ENCODE data around the gene ERC2.

Gene ERC2

GRCh38 chr3:55690177-55690576 lies 778.1 kb downstream of the ERC2 start:
- no peak for DNase-seq
- no peaks in the 10 kb centered on the region for H3K36me3 Mint-ChIP-seq (ENCODE audit: insufficient read depth)
- H3K27me3 Mint-ChIP-seq, result no peaks in the 10 kb centered on the region
- no peaks in the 10 kb centered on the region for H3K9me3 Mint-ChIP-seq
- no peaks in the 10 kb centered on the region for H3K4me1 Mint-ChIP-seq (ENCODE audit: low read depth in 2 of 2)
- H3K4me3 Mint-ChIP-seq, result no peak overlapping the region
- no peak for ATAC-seq (replicated peaks)
- no peak overlapping the region for H3K27ac Mint-ChIP-seq

- no peaks in the 10 kb centered on the region for H3K4me1 Mint-ChIP-seq (ENCODE audit: low read depth in 2 of 2)
- no peak for DNase-seq
- ATAC-seq (replicated peaks), result no peak
- H3K27ac Mint-ChIP-seq, result no peak overlapping the region
- H3K9me3 Mint-ChIP-seq, result no peaks in the 10 kb centered on the region
- no peaks in the 10 kb centered on the region for H3K27me3 Mint-ChIP-seq
- no peaks in the 10 kb centered on the region for H3K36me3 Mint-ChIP-seq (ENCODE audit: insufficient read depth)
- H3K4me3 Mint-ChIP-seq, result no peak overlapping the region
Observed at GRCh38 chr3:55688154-55688553, 780.1 kb downstream of the ERC2 start.

DNA sequence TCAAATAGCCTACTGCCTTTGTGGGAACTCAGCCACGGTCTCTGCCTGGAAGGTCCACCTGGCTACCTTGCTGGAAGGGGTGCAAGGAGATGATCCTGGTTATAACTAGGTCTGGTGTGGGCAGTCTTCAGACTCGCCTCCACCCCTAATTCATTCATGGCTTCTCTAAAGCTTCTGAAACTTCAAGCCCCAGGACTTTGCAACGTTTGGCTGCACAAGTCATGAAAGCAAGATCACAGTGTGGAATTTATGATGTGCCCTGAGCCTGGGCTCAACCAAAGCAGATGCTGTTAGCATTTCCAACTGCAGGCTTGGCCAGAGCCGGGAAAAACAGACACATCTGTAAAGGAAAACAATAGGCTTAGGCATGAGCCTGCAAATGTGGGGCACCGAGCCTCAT lies 780.7 kb downstream of the ERC2 start:
- Mint-ChIP-seq H3K36me3 (ENCODE audit: insufficient read depth) (no peaks in the 10 kb centered on the region), H3K9me3 (no peaks in the 10 kb centered on the region), H3K4me1 (ENCODE audit: low read depth in 2 of 2) (no peaks in the 10 kb centered on the region), H3K27ac (no peak overlapping the region), H3K4me3 (no peak overlapping the region), H3K27me3 (no peaks in the 10 kb centered on the region)
- ATAC-seq (replicated peaks) (no peak), DNase-seq (no peak)

- H3K36me3 Mint-ChIP-seq (ENCODE audit: insufficient read depth), result no peaks in the 10 kb centered on the region
Observed at GRCh38 chr3:55686426-55687254, 781.6 kb downstream of the ERC2 start.

DNA sequence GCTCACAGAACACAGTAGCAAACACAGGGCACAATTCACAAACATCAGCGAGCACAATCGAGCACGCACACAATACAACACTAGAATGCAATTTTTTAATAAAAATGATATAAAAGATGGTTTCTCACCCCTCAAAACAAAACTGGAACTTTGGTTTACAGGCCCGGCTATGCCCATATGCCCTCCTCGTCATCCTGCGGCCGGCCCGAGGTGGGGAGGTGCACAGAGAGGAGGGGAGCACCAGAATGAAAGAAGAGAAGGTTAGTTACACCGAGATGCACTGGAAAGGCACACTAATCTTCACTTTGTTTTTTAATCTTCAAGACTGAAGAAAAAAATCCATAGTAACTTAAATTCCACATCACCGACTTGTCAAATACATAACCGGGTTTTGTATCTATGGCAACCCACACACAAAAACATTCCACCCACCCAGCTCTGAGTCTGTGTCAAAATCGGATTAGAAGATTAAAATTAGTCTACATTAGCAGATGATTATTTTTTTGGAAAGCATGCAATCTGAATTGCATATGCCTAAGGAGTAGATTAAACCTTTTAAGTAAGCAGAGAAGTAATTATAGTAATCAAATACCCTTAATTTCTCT lies 784.5 kb downstream of the ERC2 start:
- H3K9me3 Mint-ChIP-seq, result peaks cover 7 to 9% of the 10 kb centered on the region in 2 donors
- H3K36me3 Mint-ChIP-seq (ENCODE audit: insufficient read depth), result no peaks in the 10 kb centered on the region
- H3K4me1 Mint-ChIP-seq (ENCODE audit: low read depth in 2 of 2), result no peaks in the 10 kb centered on the region
- no peak for ATAC-seq (replicated peaks)
- no peak for DNase-seq
- no peaks in the 10 kb centered on the region for H3K27me3 Mint-ChIP-seq
- no peak overlapping the region for H3K27ac Mint-ChIP-seq
- no peak overlapping the region for H3K4me3 Mint-ChIP-seq

More at GRCh38 chr3:55686426-55687254, 781.6 kb downstream of the ERC2 start:
- Mint-ChIP-seq H3K27me3 (no peaks in the 10 kb centered on the region), H3K4me1 (ENCODE audit: low read depth in 2 of 2) (no peaks in the 10 kb centered on the region), H3K27ac (no peak overlapping the region), H3K9me3 (peaks cover 0 to 2% of the 10 kb centered on the region in 2 donors), H3K4me3 (no peak overlapping the region)
- DNase-seq, result no peak
- no peak for ATAC-seq (replicated peaks)

- ATAC-seq (replicated peaks) (no peak), DNase-seq (no peak)
- no peak overlapping the region for H3K4me3 Mint-ChIP-seq
- no peak overlapping the region for H3K27ac Mint-ChIP-seq
- H3K36me3 Mint-ChIP-seq (ENCODE audit: insufficient read depth), result no peaks in the 10 kb centered on the region
- H3K9me3 Mint-ChIP-seq, result peaks cover 11 to 16% of the 10 kb centered on the region in 2 donors
- no peaks in the 10 kb centered on the region for H3K4me1 Mint-ChIP-seq (ENCODE audit: low read depth in 2 of 2)
- H3K27me3 Mint-ChIP-seq, result no peaks in the 10 kb centered on the region
Observed at GRCh38 chr3:55682461-55682860, 785.8 kb downstream of the ERC2 start.

DNA sequence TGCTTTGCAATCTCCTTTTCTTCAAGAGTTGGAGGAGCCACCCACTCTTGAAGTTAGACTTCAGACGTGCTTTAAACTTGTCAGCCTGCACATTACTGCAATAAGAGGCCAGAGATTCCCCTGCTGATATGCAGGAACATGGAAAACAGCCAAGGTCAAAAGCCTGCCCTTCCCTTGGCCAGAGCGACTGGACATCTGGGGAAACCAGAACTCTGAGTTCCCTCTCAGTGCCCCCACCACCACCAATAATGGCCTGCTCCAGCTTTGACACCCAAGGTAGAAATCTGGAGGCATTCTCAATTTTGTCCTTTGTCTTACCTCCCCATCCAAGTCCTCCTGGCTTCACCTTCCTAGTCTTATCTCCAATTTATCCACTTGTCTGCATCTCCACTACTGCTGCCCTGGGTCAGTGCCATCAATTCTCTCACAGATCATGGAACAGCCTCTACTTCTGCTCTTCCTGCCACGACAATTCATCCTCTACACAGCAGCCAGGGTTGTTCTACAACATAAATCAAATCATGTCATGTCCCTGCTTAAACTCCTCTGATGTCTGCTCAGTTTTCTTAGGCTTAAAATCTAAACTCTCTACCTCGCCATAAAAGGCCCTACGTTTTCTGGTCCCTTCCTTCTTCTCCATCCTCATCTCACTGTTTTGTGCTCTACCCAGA lies 789.6 kb downstream of the ERC2 start:
- DNase-seq, result no peak
- H3K9me3 Mint-ChIP-seq, result peaks cover 11 to 27% of the 10 kb centered on the region in 2 donors
- no peaks in the 10 kb centered on the region for H3K4me1 Mint-ChIP-seq (ENCODE audit: low read depth in 2 of 2)
- H3K27ac Mint-ChIP-seq, result no peak overlapping the region
- H3K4me3 Mint-ChIP-seq, result no peak overlapping the region
- H3K27me3 Mint-ChIP-seq, result no peaks in the 10 kb centered on the region
- no peak for ATAC-seq (replicated peaks)
- H3K36me3 Mint-ChIP-seq (ENCODE audit: insufficient read depth), result no peaks in the 10 kb centered on the region

DNA sequence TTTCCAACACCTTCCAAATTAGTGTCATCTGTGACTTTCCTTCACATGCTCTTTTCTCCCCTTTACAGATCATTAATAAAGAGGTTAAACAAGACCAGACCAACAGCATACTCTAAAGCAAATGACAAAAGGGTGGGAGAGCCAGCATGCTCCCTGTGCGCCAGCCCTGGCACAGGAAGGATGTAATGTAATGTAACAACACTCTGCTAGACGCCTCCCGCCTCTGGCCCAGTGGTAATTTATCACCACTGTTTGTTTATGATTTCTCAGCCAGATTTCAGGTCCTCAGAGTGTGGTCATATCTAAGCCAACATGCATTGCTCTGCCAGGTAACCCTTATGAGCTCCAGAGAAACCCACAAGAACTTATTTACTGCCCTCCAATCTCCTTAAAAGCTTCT lies 791.6 kb downstream of the ERC2 start:
- H3K4me1 Mint-ChIP-seq (ENCODE audit: low read depth in 2 of 2), result no peaks in the 10 kb centered on the region
- DNase-seq (no peak), ATAC-seq (replicated peaks) (no peak)
- H3K9me3 Mint-ChIP-seq, result peaks cover 9 to 27% of the 10 kb centered on the region in 2 donors
- H3K27me3 Mint-ChIP-seq, result no peaks in the 10 kb centered on the region
- H3K4me3 Mint-ChIP-seq, result no peak overlapping the region
- H3K27ac Mint-ChIP-seq, result no peak overlapping the region
- no peaks in the 10 kb centered on the region for H3K36me3 Mint-ChIP-seq (ENCODE audit: insufficient read depth)

DNA sequence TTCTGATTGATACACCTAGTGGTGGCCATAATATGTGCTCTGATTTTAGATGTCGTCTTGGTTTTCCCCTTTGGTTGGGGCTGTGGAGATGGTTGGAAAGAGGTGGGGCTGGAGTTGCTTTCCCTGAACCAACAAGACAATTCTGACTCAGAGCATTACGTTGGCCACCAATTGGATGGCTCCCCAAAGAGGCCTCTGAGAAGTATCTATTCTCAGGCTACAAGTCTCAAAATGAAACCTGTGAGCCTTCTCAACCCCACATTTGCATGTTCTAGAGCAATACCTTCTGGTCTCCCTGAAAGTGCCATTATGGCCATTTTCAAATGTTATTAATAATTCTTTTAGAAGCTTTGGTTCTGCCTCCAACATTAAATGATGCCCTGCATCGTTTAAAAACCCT lies 792.8 kb downstream of the ERC2 start:
- Mint-ChIP-seq H3K4me3 (no peak overlapping the region), H3K27me3 (no peaks in the 10 kb centered on the region), H3K27ac (no peak overlapping the region), H3K4me1 (ENCODE audit: low read depth in 2 of 2) (no peaks in the 10 kb centered on the region), H3K9me3 (peaks cover 6 to 27% of the 10 kb centered on the region in 2 donors), H3K36me3 (ENCODE audit: insufficient read depth) (no peaks in the 10 kb centered on the region)
- ATAC-seq (replicated peaks) (no peak), DNase-seq (no peak)

GRCh38 chr3:55673764-55674163 lies 794.5 kb downstream of the ERC2 start:
- Mint-ChIP-seq H3K27ac (no peak overlapping the region), H3K4me3 (no peak overlapping the region), H3K9me3 (peaks cover 2 to 21% of the 10 kb centered on the region in 2 donors), H3K27me3 (no peaks in the 10 kb centered on the region), H3K36me3 (ENCODE audit: insufficient read depth) (no peaks in the 10 kb centered on the region), H3K4me1 (ENCODE audit: low read depth in 2 of 2) (no peaks in the 10 kb centered on the region)
- no peak for ATAC-seq (replicated peaks)
- DNase-seq, result no peak

DNA sequence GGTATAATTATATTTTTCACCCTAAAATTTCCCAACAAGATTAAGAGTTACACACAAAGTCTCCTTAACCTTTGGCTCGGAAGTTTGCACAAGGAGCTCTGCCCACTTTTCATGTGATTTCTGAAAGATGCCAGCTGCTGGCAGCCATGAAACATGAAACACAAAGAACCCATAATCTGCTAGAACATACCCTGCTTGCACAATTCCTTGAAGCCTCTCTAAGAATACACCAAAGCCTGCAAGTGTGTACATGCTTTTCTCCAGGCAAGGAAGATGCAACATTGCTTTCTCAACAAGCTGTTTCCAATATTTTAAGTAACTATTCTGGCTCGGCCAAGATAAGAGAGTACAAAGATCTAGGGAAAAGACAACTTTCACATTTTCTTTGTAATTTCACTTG lies 799.1 kb downstream of the ERC2 start:
- no peak overlapping the region for H3K27ac Mint-ChIP-seq
- H3K4me3 Mint-ChIP-seq, result no peak overlapping the region
- DNase-seq, result no peak
- no peaks in the 10 kb centered on the region for H3K4me1 Mint-ChIP-seq (ENCODE audit: low read depth in 2 of 2)
- H3K9me3 Mint-ChIP-seq, result peaks cover 2 to 8% of the 10 kb centered on the region in 2 donors
- no peaks in the 10 kb centered on the region for H3K36me3 Mint-ChIP-seq (ENCODE audit: insufficient read depth)
- no peak for ATAC-seq (replicated peaks)
- no peaks in the 10 kb centered on the region for H3K27me3 Mint-ChIP-seq

DNA sequence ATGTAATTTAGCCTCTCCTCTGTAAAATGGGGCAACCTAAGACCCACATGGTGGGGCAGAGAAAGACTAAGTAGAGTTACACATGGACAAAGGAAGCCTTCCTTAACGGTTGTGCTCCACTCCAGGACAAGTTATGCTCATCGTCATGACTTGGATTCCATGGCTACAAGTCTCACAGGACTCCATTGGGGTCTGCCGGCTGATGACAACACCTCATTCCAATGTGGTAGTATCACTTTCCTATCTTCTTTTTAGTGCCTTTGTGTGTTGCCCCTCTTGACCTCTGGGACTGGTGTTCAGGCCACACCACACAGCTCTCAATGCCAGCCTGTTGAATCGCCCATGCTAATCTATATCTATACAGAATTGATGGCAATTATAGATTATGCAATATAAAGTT lies 799.9 kb downstream of the ERC2 start:
- H3K27ac Mint-ChIP-seq, result no peak overlapping the region
- no peaks in the 10 kb centered on the region for H3K4me1 Mint-ChIP-seq (ENCODE audit: low read depth in 2 of 2)
- no peak for DNase-seq
- no peak for ATAC-seq (replicated peaks)
- peaks cover 2 to 8% of the 10 kb centered on the region in 2 donors for H3K9me3 Mint-ChIP-seq
- H3K4me3 Mint-ChIP-seq, result no peak overlapping the region
- no peaks in the 10 kb centered on the region for H3K27me3 Mint-ChIP-seq
- no peaks in the 10 kb centered on the region for H3K36me3 Mint-ChIP-seq (ENCODE audit: insufficient read depth)

DNA sequence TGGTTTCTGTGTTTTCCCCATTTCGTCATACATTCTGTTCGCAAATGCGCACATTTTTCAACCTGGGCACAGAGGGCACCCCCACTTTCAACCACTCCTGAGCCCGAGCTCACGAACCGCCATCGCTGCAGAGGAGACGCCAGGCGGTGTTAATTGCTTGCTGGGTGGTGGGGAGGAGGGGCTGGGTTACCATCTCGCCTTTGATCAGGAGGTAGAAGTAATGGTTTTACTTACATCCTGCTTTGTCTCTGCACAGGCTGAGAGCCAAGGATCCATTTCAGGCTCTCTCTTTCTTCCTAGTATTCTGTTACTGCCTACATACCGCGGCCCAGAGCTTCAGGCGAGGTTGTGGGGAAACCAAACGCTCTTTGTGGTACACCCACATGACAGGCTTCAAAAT lies 803.9 kb downstream of the ERC2 start:
- no peaks in the 10 kb centered on the region for H3K36me3 Mint-ChIP-seq (ENCODE audit: insufficient read depth)
- no peaks in the 10 kb centered on the region for H3K4me1 Mint-ChIP-seq (ENCODE audit: low read depth in 2 of 2)
- ATAC-seq (replicated peaks) (no peak), DNase-seq (no peak)
- peaks cover 10 to 15% of the 10 kb centered on the region in 2 donors for H3K9me3 Mint-ChIP-seq
- H3K4me3 Mint-ChIP-seq, result no peak overlapping the region
- H3K27me3 Mint-ChIP-seq, result no peaks in the 10 kb centered on the region
- H3K27ac Mint-ChIP-seq, result no peak overlapping the region

GRCh38 chr3:55662683-55663082 lies 805.6 kb downstream of the ERC2 start:
- no peaks in the 10 kb centered on the region for H3K36me3 Mint-ChIP-seq (ENCODE audit: insufficient read depth)
- H3K27me3 Mint-ChIP-seq, result no peaks in the 10 kb centered on the region
- no peaks in the 10 kb centered on the region for H3K4me1 Mint-ChIP-seq (ENCODE audit: low read depth in 2 of 2)
- no peak for DNase-seq
- no peak overlapping the region for H3K4me3 Mint-ChIP-seq
- no peak for ATAC-seq (replicated peaks)
- no peak overlapping the region for H3K27ac Mint-ChIP-seq
- H3K9me3 Mint-ChIP-seq, result peaks cover 11 to 26% of the 10 kb centered on the region in 2 donors
